ENCODE data around the gene BEGAIN. TPM values are rescaled to one million over a fixed set of nuclear protein-coding genes. Genes with fewer than 3 reads are reported as not detected.

Gene BEGAIN
- total RNA-seq, 4 donors from 2014 or later, result 3.5 to 7.1 (median 6.6) TPM

DNA sequence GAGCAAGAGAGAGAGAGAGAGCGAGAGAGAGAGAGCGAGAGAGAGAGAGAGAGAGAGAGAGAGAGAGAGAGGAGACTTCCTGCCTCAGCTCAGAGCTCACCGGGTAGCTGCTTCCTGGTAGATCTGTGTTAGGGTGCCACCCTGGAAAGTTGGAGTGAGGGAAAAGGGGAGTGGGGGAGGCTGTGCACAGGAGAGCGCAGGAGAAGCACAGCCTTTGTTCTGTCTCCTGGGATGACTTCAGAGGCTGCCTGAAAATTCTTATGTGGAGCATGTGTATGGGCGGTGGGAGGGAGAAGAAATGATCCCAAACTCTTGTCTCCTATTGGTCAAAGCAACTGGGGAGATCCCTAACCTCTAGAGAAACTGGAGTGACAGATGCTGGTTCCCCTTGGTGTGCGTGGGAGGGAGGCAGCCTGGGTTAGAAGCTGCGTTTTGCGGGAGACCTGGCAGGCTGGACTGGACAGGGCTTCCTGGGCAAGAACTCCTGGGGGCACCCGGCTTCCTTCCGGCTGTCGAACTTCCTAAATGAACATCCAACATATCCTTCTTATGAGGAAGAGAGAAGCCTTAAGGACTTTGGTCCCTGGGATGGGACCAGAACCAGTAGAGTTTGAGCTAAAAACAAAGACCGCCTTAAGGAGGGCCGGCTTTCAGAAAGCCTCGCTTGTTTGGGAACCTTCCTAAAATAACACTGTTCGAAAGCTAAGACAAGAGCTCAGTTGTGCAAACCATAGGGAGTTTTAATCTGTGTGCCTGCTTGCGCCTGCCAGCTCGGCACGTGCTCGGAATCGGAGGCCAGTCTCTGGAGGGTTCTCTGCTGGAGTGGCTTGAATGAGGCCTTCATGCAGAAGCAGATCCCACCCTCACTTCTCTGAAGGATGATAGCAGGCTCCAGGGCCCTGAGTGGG lies 30.4 kb upstream of the BEGAIN start:
- no peaks in the 10 kb centered on the region for H3K9me3 ChIP-seq
- peaks cover 0 to 27% (median 0%) of the 10 kb centered on the region in 4 donors for H3K27me3 ChIP-seq
- TF ChIP-seq, protein P1, sequence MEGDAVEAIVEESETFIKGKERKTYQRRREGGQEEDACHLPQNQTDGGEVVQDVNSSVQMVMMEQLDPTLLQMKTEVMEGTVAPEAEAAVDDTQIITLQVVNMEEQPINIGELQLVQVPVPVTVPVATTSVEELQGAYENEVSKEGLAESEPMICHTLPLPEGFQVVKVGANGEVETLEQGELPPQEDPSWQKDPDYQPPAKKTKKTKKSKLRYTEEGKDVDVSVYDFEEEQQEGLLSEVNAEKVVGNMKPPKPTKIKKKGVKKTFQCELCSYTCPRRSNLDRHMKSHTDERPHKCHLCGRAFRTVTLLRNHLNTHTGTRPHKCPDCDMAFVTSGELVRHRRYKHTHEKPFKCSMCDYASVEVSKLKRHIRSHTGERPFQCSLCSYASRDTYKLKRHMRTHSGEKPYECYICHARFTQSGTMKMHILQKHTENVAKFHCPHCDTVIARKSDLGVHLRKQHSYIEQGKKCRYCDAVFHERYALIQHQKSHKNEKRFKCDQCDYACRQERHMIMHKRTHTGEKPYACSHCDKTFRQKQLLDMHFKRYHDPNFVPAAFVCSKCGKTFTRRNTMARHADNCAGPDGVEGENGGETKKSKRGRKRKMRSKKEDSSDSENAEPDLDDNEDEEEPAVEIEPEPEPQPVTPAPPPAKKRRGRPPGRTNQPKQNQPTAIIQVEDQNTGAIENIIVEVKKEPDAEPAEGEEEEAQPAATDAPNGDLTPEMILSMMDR (IDR thresholded peaks at IDR 0.05), result no peak
- TF ChIP-seq POLR2AphosphoS5 (IDR thresholded peaks at IDR 0.05) (no peak), POLR2A (IDR thresholded peaks at IDR 0.05; ENCODE audit: low read depth) (no peak), EP300 (IDR thresholded peaks at IDR 0.05) (no peak)
- no peak overlapping the region for H3K27ac ChIP-seq (replicated peaks in 1 of 4)
- H3K4me3 ChIP-seq, result no peak overlapping the region
- DNase-seq (ENCODE audit: extremely low spot score), result no peak
- intact Hi-C loops (cut with DNase I), result no loop called here
- 58% methylated on average over 20 of the region's 20 CpGs for WGBS
- no peaks in the 10 kb centered on the region for H3K36me3 ChIP-seq
- peaks cover 5 to 25% (median 18%) of the 10 kb centered on the region in 4 donors for H3K4me1 ChIP-seq

DNA sequence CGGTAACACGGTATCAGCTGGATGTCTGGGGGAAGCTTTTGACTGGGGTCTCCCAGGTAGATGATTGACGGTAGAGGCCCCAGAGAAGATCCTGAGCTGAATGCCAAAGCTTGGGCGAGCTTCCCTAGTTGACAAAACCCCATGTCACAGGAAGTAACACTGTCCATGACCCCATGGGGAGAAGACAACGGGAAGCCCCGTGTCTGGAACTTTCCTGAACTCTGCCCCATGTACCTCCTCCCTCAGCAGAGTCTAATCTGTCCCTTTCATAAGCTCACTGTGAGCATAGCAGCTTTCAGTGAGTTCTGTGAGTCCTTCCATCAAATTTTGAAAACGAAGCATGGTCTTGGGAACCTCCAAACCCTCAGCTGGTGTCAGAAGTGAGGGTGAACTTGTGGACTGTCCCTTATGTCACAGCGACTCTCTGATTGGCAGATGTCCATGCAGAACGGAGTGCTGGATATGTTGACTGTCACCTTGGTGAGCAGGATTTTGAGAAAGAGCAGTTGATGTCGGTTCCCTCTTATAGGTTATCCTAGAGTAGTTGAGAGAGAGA lies 29.7 kb upstream of the BEGAIN start:
- DNase-seq (ENCODE audit: extremely low spot score), result no peak
- Histone ChIP-seq H3K4me1 (peaks cover 5 to 20% (median 16%) of the 10 kb centered on the region in 4 donors), H3K27ac (replicated peaks in 1 of 4) (no peak overlapping the region), H3K36me3 (no peaks in the 10 kb centered on the region), H3K4me3 (no peak overlapping the region), H3K9me3 (no peaks in the 10 kb centered on the region), H3K27me3 (peaks cover 0 to 20% (median 0%) of the 10 kb centered on the region in 4 donors)
- TF ChIP-seq EP300 (IDR thresholded peaks at IDR 0.05) (no peak), POLR2A (IDR thresholded peaks at IDR 0.05; ENCODE audit: low read depth) (no peak), POLR2AphosphoS5 (IDR thresholded peaks at IDR 0.05) (no peak)
- TF ChIP-seq, protein P1 (IDR thresholded peaks at IDR 0.05), result no peak
- intact Hi-C loops (cut with DNase I), result no loop called here
- WGBS, result 59% methylated on average over 8 of the region's 10 CpGs

DNA sequence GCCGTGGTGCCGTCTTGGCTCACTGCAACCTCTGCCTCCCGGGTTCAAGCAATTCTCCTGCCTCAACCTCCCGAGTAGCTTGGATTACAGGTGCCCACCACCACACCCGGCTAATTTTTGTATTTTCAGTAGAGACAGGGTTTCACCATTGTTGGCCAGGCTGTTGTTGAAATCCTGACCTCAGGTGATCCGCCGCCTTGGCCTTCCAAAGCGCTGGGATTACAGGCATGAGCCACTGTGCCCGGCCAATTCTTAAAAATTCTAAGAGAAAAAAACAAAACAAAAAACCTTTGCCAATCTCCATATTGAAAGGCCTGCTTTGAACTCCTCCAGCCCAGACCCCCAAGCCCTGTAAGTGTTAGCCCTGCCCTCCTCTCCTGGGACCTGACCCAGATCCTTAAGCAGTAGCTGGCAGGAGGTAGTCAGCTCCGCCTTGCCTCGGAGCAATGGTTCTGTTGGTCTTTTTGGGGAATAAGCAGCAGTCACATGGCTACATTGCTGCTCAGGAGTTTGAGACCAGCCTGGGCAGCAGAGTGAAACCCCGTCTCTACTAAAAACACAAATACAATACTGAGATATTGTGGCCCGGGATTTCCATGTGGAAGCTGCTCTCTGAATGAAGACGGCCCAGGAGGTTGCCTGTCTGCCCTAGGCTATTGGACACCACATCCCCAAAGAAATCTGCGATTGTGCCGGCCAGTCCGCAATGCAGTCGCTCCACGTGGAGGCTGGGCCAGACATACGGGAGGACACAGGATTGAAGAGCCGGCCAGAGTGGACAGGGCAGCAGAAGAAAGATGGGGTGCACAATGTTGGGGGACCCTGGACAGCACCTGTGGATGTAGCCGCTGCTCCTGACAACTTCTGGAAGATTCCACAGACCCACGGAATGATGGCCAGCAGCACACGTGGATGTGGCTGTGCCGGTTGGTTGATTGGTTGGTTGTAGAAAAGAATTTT lies 28.8 kb upstream of the BEGAIN start:
- peaks cover 0 to 15% (median 0%) of the 10 kb centered on the region in 4 donors for H3K27me3 ChIP-seq
- no peak for DNase-seq (ENCODE audit: extremely low spot score)
- no peaks in the 10 kb centered on the region for H3K36me3 ChIP-seq

DNA sequence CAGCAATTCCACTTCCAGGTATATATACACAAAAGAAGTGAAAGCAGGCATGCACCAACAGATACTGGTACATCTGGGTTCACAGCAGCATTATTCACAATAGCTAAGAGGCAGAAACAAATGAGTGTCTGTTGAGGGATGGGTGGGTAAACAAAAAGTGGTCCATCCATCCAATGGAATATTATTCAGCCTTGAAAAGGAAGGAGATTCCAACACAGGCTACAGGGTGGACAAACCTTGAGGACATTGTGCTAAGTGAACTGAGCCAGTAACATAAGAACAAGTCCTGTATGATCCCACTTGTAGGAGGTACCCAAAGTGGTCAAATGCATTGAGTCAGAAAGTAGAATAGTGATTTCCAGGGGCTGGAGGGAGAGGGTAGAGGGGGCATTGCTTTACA lies 27.6 kb upstream of the BEGAIN start:
- Histone ChIP-seq H3K4me1 (peaks cover 5 to 20% (median 16%) of the 10 kb centered on the region in 4 donors), H3K36me3 (no peaks in the 10 kb centered on the region), H3K27me3 (peaks cover 0 to 19% (median 0%) of the 10 kb centered on the region in 4 donors), H3K4me3 (no peak overlapping the region), H3K27ac (replicated peaks in 1 of 4) (no peak overlapping the region), H3K9me3 (no peaks in the 10 kb centered on the region)
- no peak for TF ChIP-seq EP300 (IDR thresholded peaks at IDR 0.05)
- TF ChIP-seq POLR2AphosphoS5 (IDR thresholded peaks at IDR 0.05), result no peak
- DNase-seq (ENCODE audit: extremely low spot score), result no peak
- intact Hi-C loops (cut with DNase I), result no loop called here

More for the DNA sequence above, 28.8 kb upstream of the BEGAIN start:
- intact Hi-C loops (cut with DNase I), result no loop called here
- Histone ChIP-seq H3K4me1 (peaks cover 5 to 20% (median 16%) of the 10 kb centered on the region in 4 donors), H3K9me3 (no peaks in the 10 kb centered on the region), H3K27ac (replicated peaks in 1 of 4) (no peak overlapping the region), H3K4me3 (no peak overlapping the region)
- no peak for TF ChIP-seq POLR2AphosphoS5 (IDR thresholded peaks at IDR 0.05)
- no peak for TF ChIP-seq EP300 (IDR thresholded peaks at IDR 0.05)
- no peak for TF ChIP-seq POLR2A (IDR thresholded peaks at IDR 0.05; ENCODE audit: low read depth)
- TF ChIP-seq, protein P1 (IDR thresholded peaks at IDR 0.05), result no peak
- WGBS, result 90% methylated on average over 25 of the region's 25 CpGs

Data from esophagus muscularis mucosa (tissue), 4 donors.